ENCODE data around the gene RNPC3.

GRCh38 chr1:103529746-103530145 lies 4.2 kb downstream of the RNPC3 start:
- TF ChIP-seq CTCF (IDR thresholded peaks at IDR 0.05) = no peak
- no peak for TF ChIP-seq EP300 (IDR thresholded peaks at IDR 0.05)

Measured in upper lobe of left lung (tissue), 4 donors.